ENCODE measurements around the gene NUB1. TPM values are rescaled to one million over a fixed set of nuclear protein-coding genes. Genes with fewer than 3 reads are reported as not detected.

Gene NUB1
- polyA plus RNA-seq, 3 donors, result 25.0 to 40.6 (median 29.1) TPM

GRCh38 chr7:151312356-151312755 lies 29.3 kb upstream of the NUB1 start:
- WGBS, 3 donors, result 84 to 88% (median 85%) methylated on average over 6 of the region's 6 CpGs

DNA sequence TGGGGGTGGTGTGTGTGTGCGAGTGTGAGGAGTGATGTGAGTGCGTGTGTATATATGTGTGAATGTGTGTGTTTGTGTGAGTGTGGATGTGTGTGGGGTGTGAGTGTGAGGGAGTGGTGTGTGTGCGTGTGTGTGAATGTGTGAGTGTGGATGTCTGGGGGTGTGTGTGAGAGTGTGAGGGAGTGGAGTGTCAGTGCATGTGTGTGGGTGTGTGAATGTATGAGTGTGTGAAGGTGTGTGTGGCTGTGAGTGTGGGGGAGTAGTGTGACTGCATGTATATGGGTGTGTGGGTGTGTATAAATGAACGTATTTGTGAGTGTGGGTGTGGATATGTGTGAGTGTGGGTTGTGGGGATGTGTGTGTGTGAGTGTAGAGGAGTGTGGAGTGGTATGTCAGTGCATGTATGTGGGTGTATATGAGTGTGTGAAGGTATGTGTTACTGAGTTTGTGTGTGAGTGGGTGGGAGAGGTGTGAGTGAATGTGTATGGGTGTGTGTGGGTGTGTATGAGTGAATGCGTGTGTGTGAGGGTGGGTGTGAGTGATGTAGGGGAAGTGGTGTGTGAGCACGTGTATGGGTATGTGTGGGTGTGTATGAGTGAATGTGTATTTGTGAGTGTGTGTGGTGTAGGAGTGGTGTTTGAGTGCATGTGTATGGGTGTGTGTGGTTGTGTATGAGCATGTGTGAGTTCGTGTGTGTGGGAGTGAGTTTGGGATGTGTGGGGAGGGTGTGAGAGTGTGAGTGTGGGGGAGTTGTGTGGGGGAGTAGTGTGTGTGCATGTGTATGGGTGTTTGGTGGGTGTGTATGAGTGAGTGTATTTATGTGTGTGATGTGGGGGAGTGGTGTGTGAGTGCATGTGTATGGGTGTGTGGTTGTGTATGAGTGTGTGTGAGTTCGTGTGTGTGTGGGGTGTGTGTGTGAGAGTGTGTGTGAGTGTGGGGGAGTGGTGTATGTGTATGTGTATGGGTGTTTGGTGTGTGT lies 28.5 kb upstream of the NUB1 start:
- 68 to 79% (median 77%) methylated on average over 8 of the region's 8 CpGs for WGBS, 3 donors
- no peak overlapping the region for H3K27ac ChIP-seq (ENCODE audit: low read depth, low read length)

More at GRCh38 chr7:151312356-151312755, 29.3 kb upstream of the NUB1 start:
- H3K27ac ChIP-seq (ENCODE audit: low read depth, low read length), result no peak overlapping the region

DNA sequence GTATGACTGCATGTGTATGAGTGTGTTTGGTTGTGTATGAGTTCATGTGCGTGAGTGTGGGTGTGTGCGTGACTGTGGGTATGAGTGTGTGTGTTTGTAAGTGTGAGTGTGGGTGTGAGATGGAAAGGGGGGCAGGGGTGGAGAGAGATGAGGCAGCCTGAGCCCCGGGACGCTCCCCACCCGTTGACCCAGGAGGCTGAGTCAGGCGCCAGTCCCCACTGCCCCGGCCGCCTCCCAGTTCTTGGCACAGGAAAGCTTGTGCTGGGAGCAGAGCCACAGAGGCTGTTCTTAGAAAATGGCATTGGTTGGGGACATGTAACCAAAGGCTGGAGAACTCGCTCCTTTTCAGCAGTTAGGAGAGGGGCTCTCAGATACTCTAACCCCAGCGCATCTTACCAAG lies 27.8 kb upstream of the NUB1 start:
- WGBS, 3 donors, result 39 to 41% (median 40%) methylated on average over 10 of the region's 10 CpGs

GRCh38 chr7:151314401-151314800 lies 27.2 kb upstream of the NUB1 start:
- H3K27ac ChIP-seq (ENCODE audit: low read depth, low read length), result no peak overlapping the region
- 40 to 47% (median 42%) methylated on average over 6 of the region's 6 CpGs for WGBS, 3 donors

More for the DNA sequence above, 27.8 kb upstream of the NUB1 start:
- H3K27ac ChIP-seq (ENCODE audit: low read depth, low read length), result no peak overlapping the region

- no peak overlapping the region for H3K27ac ChIP-seq (ENCODE audit: low read depth, low read length)
- 15 to 21% (median 19%) methylated on average over 13 of the region's 13 CpGs for WGBS, 3 donors
Measured at GRCh38 chr7:151315038-151315655, 26.5 kb upstream of the NUB1 start.

- no peak overlapping the region for H3K27ac ChIP-seq (ENCODE audit: low read depth, low read length)
- WGBS, 3 donors, result 66 to 76% (median 69%) methylated on average over 11 of the region's 11 CpGs
Measured at GRCh38 chr7:151316896-151317295, 24.7 kb upstream of the NUB1 start.

DNA sequence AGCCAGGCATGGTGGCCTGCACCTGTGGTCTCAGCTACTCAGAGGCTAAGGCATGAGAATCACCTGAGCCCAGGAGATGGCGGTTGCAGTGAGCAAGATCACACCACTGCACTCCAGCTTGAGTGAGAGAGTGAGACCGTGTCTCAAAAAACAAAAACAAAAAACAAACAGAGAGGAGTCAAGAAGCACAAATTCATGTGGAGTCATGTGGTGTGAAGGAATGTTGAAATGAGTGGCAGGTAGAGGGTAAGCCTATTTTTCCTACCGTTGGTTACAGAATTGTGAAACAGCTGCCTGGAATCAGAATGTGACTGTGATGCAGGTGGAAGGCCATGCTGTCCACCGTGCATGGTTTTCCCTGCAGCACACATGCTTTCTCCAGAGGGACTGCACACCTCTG lies 23.7 kb upstream of the NUB1 start:
- 64 to 72% (median 65%) methylated on average over 4 of the region's 4 CpGs for WGBS, 3 donors
- H3K27ac ChIP-seq (ENCODE audit: low read depth, low read length), result no peak overlapping the region

GRCh38 chr7:151319189-151319588 lies 22.4 kb upstream of the NUB1 start:
- WGBS, 3 donors, result 65 to 89% (median 84%) methylated on average over 2 of the region's 2 CpGs
- H3K27ac ChIP-seq (ENCODE audit: low read depth, low read length), result no peak overlapping the region

- WGBS, 3 donors, result 89 to 91% (median 90%) methylated on average over 5 of the region's 5 CpGs
- H3K27ac ChIP-seq (ENCODE audit: low read depth, low read length), result no peak overlapping the region
Measured at GRCh38 chr7:151320263-151320845, 21.3 kb upstream of the NUB1 start.

DNA sequence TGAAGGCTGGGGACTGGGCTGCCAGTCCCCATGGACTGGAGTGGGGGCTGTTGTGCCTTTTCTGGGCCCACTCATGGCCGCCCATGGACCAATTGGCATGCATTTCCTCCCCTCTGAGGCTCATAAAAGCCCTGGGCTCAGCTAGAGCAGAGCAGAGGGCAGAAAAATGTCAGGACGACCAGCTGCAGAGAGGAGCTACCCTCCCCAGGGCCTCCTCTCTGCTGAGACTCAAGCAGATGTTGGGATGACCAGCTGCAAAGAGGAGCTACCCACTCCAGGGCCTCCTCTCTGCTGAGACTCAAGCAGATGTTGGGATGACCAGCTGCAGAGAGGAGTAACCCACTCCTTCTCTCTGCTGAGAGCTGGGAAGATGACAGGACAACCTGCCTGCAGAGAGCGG lies 20.3 kb upstream of the NUB1 start:
- 74 to 82% (median 74%) methylated on average over 3 of the region's 3 CpGs for WGBS, 3 donors
- no peak overlapping the region for H3K27ac ChIP-seq (ENCODE audit: low read depth, low read length)

- no peak overlapping the region for H3K27ac ChIP-seq (ENCODE audit: low read depth, low read length)
Measured at GRCh38 chr7:151322906-151323305, 18.7 kb upstream of the NUB1 start.

DNA sequence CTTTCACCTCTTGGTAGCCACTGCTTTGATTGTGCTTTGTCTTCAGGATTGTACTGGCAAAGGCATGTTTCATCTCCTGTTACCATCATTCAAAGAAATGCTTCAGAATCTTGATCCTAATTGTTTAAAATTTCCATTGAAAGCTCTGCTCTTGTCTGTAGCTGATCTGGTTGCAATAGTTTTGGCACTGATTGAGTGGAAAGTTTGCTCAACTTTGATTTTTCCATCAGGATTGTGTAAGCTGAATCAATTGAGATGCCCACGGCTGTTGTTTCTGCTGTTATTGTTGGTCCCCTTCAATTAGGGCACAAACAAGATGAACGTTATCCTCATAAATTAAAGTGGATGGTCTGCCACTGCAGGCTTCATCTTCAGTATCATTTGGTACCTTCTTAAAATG lies 14.6 kb upstream of the NUB1 start:
- WGBS, 3 donors, result 86 to 87% (median 87%) methylated on average over 2 of the region's 2 CpGs
- no peak overlapping the region for H3K27ac ChIP-seq (ENCODE audit: low read depth, low read length)

GRCh38 chr7:151327659-151328058 lies 14.0 kb upstream of the NUB1 start:
- 80 to 83% (median 81%) methylated on average over 2 of the region's 2 CpGs for WGBS, 3 donors
- H3K27ac ChIP-seq (ENCODE audit: low read depth, low read length), result no peak overlapping the region

- no peak overlapping the region for H3K27ac ChIP-seq (ENCODE audit: low read depth, low read length)
Measured at GRCh38 chr7:151330181-151330580, 11.4 kb upstream of the NUB1 start.

GRCh38 chr7:151330661-151331060 lies 11.0 kb upstream of the NUB1 start:
- 73 to 79% (median 76%) methylated on average over 3 of the region's 3 CpGs for WGBS, 3 donors
- no peak overlapping the region for H3K27ac ChIP-seq (ENCODE audit: low read depth, low read length)

- no peak overlapping the region for H3K27ac ChIP-seq (ENCODE audit: low read depth, low read length)
Measured at GRCh38 chr7:151334628-151335027, 7.0 kb upstream of the NUB1 start.

GRCh38 chr7:151336027-151336708 lies 5.4 kb upstream of the NUB1 start:
- WGBS, 3 donors, result 81 to 88% (median 87%) methylated on average over 12 of the region's 12 CpGs
- no peak overlapping the region for H3K27ac ChIP-seq (ENCODE audit: low read depth, low read length)

More at GRCh38 chr7:151334628-151335027, 7.0 kb upstream of the NUB1 start:
- 33 to 61% (median 38%) methylated on average over 1 of the region's 1 CpG for WGBS, 3 donors

- 98 to 100% (median 98%) methylated on average over 2 of the region's 2 CpGs for WGBS, 3 donors
- no peak overlapping the region for H3K27ac ChIP-seq (ENCODE audit: low read depth, low read length)
Measured at GRCh38 chr7:151337346-151337745, 4.3 kb upstream of the NUB1 start.

DNA sequence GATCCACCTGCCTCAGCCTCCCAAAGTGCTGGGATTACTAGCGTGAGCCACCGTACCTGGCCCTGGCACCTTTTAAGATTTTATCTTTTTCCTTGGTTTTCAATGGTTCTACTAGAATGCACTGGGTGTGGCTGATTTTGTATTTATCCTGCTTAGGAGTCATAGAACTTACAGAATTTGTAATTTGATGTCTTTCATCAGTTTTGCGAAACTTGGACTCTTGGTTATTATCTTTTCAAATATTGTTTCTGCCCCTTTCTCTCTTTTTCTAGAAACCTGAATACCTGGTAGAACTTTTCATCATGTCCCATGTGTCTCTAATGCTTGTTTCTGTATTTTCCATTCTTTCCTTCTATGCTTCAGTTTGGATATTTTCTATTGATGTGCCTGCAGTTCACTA lies 2.8 kb upstream of the NUB1 start:
- no peak overlapping the region for H3K27ac ChIP-seq (ENCODE audit: low read depth, low read length)
- WGBS, 3 donors, result 94 to 98% (median 98%) methylated on average over 3 of the region's 3 CpGs

All from adipose tissue (tissue), 3 donors.